Posterior cingulate gyrus (tissue), 11 donors: ENCODE measurements around the gene IL2RA.
"Not testable (repeated sequence)": the region's sequence is repeated elsewhere in the genome, so short reads cannot be mapped to it uniquely, and the experiment has no call there.

Experiments used
- DNase-seq, 10 donors: peaks; one replicate each; pipeline versions ENCODE4 v3.0.0 to v3.0.0-alpha.2; 2020 to 2021; ENCODE audit warnings: mixed read lengths in 3 of 10
- intact Hi-C: fragments of 100-400 bp; cut with DNase I; formaldehyde crosslinking; loops from one replicate; pipeline ENCODE4 v1.15.1; 2023

The IL2RA gene

DNA sequence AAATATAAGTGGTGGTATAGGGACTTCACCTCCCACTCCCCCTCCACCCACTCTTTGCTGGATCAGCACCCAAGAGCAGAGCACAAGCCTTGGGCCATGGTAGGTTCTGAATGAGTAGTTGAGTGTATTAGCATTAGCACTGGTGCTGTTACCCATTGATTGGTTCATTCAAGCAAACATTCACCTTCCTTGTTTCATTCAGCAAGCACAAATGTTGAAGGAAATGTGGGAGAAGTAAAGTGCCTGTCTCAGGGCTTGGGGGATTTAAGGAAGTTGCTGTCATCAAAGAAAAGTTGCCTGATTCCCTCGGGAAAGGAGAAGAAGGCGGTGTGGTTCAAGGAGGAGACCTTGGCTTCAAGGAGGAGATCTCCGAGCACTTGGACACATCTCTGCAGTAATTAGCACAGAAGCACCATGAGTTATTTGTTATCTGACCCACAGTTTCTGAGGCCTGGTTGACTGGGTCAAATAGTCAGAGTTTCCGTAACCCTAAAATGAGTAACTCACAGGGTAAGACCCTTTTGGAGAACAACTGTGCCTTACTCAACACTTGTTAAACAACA, 17.3 kb downstream of the IL2RA start:
- intact Hi-C loops = no loop called here
- DNase-seq = no peak

DNA sequence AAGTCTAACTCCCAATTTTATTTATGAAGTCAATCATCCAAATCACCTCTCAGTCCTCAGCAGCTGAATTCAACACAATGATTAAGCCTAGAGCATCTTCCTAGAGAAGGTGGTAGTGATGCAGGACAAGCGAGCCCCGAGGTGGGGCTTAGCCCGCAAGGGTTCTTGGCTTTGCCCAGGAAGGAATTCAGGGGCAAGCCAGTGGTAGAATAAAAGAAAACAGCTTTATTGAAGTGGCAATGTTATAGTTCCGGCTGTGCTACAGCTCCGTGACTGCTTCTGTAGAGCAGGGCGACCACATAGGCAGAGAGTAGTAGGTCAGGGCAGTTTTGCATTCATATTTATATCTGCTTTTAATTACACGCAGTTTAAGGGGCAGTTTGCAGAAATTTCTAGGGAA, 18.1 kb downstream of the IL2RA start:
- intact Hi-C loops = no loop called here
- no peak for DNase-seq

DNA sequence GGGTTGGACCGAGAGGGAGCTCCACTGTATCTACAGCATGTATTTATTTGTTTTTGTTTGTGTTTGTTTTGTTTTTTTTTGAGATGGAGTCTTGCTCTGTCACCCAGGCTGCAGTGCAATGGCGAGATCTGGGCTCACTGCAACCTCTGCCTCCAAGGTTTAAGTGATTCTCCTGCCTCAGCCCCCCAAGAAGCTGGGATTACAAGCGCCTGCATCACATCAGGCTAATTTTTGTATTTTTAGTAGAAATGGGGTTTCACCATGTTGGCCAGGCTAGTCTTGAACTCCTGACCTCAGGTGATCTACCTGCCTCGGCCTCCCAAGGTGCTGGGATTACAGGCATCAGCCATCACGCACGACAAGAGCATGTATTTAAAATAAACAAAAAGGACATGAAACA, 18.8 kb downstream of the IL2RA start:
- intact Hi-C loops, DNase-seq: not testable (repeated sequence)

DNA sequence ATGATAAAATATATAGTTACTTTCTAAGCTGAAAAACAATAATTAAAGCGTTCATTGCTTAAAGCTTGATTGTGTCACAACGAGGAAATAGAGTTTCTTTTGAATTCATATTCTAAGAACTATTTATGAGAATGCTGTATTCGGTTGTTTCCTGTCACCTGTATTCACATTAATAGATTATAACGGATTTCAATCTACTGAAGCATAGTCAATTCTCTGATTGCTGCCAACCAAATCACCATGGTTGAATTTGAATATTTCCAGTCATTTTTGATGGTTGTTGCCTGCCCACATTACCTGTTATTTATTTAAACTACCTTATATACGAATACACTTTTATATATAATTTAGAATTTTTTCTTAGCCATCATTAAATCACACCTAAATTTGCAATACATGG, 22.0 kb downstream of the IL2RA start:
- intact Hi-C loops = no loop called here
- DNase-seq = no peak

DNA sequence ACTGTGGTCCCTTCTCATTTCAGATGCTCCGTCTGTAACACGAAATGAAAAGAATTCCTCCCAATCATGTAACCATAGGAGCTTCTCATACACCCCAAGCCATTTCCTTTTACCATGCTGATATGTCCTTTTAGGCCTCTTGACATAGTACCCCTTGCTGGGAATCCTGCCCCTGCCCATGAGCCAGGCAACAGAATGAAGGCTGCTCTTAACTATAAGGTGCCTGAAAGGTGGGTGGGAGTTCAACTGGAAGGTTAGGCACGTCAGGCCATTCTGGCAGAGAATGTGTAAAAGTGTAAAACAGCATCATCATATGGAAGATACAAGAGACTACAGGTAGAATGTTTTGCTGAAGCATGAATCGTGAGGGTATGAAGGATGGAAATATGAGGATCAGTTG, 22.5 kb downstream of the IL2RA start:
- peak in 1 of 10 donors; percentile 21 for DNase-seq
- intact Hi-C loops = no loop called here

DNA sequence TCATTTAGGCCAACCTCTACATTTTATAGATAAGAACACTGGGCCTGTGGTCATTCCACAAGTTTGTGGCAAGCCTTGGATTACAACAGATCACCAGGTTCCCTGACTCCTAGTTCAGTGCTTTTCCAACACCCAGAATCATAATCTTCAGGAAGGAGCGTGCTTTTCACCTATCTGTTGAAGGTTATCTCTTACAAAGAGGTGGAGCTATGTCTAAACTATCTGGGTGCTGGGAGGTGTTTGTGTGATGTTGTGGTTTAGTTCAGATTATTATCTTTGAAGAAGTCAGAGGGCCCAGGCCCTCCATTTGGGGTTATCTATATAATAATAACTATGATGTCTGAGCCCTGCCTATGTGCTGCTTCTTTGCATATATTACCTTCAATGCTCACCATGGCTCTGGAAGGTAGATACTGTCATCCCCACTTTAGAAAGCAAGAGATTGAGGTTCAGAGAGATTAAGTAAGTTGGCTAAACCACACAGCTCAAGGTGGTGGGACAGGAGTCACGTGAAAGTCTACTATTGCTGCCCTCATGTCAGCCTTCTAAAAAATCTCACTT, 24.0 kb downstream of the IL2RA start:
- no peak for DNase-seq
- intact Hi-C loops = no loop called here

DNA sequence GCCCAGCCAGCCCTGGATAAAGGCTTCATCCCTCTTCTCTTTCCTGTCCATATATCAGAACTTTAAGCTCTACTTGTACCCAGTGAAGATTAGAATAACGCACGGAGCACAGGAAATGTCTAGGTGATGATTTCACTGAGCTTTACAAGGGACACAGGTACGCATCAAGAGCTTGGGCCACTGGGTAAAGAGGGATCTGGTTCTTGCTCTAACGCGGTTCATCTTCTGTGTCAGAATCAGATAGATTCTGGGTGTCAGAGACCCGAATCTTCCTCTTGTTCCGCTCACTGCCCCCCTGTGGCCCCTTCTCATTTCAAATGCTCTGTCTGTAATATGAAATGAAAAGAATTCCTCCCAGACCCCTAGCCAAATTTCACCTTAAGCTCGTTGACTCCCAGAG, 24.7 kb downstream of the IL2RA start:
- peak in 1 of 10 donors; percentile 26 for DNase-seq
- intact Hi-C loops = no loop called here

DNA sequence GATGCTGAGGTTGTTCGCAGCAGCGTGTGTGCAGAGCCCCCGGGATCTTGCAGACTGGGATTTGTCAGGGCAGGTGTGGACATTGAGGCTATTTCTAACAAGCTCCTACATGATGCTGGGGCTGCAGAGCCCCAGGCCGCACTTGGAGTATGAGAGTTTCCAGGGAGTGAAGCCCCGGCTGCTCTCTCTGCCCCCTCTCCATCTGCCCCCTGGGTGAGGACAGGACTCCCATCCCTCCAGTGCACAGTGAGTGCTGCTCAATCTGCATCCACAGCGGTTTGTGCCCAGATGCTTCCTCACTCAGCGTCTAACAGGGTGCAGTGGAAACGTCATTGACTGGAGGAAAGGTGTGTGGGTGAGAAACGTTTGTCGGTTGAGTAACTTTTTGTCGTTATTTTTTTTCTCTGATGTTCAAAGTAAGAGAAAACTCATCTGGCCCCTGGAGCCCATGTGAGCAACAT, 25.3 kb downstream of the IL2RA start:
- intact Hi-C loops = no loop called here
- DNase-seq = peak in 1 of 10 donors; percentile 35

DNA sequence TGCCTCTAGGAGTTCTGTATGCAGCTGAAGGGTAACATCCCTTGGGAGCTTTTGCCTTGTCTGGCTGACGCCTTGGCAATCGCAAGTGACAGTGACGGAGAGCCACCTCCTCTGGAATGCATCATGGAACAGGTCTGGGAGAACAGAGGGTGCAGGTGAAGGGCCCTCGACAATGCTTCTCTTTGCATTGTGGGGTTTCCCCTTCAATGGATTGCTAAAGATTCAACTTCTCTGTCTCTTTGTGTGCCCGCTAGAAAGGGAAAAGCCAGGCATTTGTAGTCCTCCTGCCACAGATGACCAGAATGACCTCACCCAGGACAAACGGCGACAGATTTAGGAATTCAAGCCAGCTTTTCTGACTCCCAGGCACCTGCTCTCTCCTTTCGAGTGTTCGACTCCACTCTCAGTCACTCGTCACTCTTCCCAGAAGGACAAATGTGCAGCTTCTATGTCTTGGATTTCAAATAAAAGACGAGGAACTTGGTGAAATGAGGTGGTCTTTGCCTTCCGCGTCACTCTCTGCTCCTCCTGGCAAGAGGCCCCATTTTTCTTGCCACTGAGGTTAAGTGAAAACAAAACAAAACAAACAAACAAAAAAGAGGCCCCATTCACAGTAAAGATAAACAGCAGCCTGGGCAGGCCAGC, 26.1 kb downstream of the IL2RA start:
- intact Hi-C loops = no loop called here
- peak in 1 of 10 donors; percentile 30 for DNase-seq

DNA sequence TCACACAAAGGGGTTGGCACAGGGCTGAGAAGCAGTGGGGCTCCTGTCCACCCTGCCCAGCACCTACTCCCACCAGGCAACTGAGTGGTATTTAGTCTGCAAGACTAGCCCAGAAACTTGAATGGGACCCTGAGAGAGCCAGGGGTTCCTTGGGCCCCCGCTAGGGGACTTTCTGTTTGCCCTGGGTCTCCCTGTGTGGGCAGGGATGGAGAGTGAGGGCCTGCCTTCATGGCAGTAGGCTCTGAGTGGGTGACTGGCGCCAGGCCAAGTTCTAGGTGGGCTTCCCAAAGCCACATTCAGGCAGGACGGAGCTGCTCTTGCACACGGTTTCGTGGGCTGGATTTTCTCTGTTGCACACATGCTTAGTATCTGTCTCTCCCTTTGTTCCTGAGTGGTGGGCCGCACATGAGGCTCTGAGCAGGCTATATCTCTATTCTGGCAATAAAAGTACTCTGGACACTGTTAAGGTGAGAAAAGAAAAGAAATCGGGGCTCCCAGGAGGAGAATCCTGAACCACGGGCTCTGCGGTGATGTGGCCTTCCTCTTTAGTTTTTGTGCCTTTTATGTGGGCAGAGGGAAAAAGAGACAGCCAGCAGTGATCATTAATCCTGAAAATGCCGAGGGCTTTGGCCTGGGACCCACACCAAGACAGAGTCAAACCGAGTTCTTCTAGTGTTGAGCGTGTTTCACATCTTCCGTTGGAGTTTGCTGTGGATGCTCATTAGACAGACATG, 26.9 kb downstream of the IL2RA start:
- intact Hi-C loops = no loop called here
- DNase-seq = no peak

DNA sequence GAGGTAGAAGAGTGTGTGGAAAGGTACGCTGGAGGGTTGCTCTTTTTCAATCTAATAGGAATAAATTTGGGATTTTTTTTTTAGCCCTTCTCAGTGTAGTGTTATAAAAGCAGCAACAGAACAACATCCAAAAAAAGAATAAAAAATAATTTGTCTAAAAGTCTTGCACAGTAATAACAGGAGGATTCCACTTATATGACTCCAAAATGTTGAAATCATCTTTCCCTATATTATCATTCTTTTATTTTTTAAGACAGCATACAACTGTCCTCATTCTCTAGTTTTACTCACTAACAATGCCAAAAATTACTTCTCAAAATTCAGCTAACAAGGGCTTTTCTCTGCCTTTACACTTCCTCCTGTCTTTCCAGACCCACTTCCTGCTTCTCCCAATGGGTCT, 27.8 kb downstream of the IL2RA start:
- DNase-seq = no peak
- intact Hi-C loops = no loop called here

DNA sequence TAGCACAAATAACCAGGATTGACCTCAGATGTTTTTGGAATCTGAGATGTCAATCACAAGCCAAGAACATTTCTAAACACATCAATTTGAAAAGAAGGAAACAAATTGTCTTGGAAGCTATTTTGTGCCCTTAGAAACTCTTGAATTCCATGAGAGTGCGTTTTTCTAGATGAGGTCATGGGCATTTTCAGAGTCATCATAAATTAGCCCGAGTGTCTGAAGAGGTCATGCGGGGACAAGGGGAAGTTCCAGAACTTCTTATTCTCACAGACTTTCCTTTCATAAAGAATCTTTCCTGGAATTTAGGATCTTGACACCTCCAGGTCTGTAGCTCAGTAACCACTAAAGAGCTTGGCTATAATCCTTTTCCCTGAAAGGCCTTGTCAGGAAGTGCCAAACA, 28.2 kb downstream of the IL2RA start:
- intact Hi-C loops = no loop called here
- DNase-seq = no peak

DNA sequence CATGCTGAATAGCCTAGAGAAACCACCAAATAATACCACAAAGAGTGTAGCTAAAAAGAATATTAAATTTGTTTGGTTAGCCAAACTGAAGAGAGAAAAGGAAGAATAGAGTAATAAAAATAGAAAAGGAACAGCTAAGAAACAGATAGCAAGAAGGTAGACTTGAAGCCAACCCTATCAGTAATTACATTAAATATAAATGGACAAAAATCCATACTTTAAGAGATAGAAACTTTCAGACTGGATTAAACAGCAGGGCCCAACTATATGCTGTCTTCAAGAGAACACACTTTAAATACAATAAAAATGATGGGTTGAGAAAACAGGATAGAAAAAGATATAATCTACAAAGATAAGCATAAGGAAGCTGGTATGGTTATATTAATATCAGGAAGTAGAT, 31.2 kb downstream of the IL2RA start:
- DNase-seq = no peak
- intact Hi-C loops = no loop called here

DNA sequence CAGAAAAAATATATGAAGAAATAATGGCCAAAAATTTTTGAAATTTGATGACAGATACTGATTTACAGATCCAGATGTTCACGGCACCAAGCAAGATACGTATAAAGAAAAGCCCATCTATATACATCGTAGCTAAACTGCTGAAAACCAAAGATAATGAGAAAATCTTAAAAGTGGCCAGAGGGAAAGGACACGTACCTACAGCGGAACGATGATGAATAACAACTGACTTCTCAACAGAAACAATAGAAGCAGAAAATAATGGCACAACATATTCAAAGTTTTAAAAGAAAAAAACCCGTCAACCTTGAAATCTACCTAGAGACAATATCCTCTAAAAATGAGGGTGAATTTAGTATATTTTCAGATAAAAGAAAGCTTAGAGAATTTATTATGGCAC, 31.9 kb downstream of the IL2RA start:
- intact Hi-C loops = no loop called here

DNA sequence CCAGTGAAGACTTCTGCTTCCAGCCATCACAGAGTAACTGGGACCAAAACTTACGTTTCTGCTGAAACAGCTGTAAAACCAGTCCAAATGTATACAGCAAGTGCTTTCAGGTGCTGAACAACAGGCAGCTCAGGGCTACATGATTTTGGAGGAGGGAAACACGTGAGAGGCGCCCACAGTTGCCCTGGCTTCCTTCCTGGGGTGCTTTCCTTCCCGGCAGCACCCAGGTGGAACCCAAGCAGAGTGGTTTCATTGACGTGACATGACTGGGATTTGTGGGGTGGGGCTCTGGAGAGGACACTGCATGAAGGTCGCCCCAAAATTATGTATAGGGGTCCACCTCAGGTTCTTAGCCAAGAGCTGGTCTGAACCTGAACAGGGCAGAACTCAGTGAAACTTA, 34.2 kb downstream of the IL2RA start:
- no peak for DNase-seq
- intact Hi-C loops = no loop called here

More for the DNA sequence above, 31.9 kb downstream of the IL2RA start:
- DNase-seq = no peak

DNA sequence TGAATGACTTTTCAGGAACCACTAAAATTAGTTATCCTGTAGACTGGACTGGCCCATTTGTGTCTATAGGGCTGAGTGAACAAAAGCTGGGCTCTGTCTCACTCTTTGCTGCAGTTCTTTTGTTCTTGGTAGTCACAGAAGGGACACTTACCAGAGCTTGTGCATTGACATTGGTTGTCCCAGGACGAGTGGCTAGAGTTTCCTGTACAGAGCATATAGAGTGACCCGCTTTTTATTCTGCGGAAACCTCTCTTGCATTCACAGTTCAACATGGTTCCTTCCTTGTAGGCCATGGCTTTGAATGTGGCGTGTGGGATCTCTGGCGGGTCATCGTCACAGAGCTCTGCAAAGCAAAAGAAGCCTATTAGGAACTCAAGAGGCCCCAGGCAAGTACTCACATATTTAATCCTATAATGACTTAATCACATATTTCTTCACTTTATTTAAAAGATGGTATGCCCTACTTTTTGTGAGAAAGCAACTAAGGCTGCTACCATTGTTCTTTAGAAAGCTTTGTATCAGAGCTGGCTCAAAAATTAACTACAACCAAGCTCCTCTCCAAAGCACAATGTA, 36.4 kb downstream of the IL2RA start:
- DNase-seq = no peak
- intact Hi-C loops = loop anchor here (2.0 kb wide), 1 partner anchor 25 kb away; no protein-coding TSS in a partner anchor

DNA sequence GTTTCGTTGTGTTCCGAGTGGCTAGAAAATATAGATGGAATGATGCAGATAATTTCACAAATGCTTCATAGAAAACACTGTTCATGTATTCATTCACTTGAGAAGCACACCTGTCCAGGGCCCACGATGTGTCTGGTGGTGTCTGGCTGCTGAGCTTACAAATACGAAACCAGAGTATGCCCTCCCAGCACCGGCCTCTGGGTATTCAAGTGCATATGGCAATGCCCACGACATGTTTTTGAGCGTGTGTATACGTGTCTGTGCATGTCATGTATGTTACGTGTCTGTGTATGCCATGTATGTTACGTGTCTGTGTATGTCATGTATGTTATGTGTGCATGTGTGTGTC, 37.9 kb downstream of the IL2RA start:
- intact Hi-C loops = loop anchor here (2.0 kb wide), 1 partner anchor 24 kb away; no protein-coding TSS in a partner anchor
- no peak for DNase-seq

DNA sequence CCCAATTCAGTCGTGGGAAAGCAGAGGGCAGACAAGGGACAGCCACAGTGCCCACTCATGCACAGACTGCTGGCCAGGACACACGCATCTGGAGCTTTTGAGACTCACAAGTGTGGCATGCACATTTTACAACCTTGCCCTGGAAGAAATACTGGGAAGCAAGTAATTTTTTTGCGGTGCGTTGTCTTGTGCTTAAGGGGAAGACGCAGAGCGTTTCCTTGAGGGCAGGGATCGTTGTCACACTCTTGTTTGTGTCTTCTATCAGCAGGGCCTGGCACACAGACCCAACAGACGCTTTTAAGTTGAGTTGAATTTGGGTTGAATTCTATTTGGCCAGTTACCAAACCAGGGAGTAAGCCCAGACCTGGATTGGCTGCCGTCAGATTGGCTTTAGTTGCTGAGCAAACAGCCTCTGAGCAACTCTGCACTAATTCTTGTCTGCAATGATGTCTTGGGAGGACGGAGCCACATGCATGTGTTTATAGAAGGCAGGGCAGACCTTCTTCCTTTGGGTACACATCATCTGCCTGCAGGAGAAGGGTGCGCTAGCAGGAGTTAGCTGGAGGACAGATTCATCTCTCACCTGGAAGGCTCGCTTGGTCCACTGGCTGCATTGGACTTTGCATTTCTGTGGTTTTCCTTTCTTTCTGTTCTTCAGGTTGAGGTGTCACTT, 38.4 kb downstream of the IL2RA start:
- intact Hi-C loops = loop anchor here (2.0 kb wide), 1 partner anchor 23 kb away; no protein-coding TSS in a partner anchor
- no peak for DNase-seq

DNA sequence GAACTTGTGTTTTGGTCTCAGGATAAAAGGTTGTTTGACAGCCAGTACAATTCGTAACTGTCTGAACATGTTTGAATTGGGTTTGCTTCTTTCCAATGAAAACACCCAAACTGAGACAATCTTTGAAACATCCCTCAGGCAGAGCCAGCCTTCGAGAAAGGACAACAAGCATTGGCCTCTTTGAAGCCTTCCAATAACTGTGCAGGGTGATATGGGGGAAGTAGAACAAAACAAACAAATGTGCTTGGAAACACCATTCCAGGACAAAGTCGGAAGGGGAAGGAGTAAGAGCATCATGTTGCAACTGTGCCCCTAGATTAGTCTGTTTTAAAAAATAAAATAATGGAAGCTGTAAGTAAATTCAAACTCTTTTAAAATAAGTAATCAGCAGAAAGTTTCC, 39.5 kb downstream of the IL2RA start:
- intact Hi-C loops = no loop called here
- DNase-seq = no peak

DNA sequence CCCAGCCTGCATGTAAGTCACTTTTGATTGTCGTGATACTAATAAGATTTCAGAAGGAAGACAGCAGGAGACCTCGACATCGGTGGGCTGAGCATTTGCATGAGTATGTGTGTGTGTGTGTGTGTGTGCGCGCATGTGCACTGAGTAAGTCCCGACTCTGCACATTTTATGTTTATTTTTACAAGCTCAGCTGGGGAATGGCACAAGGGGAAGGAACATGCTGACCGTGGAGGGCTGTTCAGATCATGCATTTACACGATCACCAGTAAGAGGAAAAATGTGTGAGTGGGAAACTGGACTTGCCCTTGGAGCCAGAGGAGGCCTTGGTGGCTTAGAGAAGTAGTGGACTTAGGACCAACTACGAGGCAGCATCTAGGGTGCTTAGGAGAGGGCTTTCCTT, 41.3 kb downstream of the IL2RA start:
- intact Hi-C loops = no loop called here

DNA sequence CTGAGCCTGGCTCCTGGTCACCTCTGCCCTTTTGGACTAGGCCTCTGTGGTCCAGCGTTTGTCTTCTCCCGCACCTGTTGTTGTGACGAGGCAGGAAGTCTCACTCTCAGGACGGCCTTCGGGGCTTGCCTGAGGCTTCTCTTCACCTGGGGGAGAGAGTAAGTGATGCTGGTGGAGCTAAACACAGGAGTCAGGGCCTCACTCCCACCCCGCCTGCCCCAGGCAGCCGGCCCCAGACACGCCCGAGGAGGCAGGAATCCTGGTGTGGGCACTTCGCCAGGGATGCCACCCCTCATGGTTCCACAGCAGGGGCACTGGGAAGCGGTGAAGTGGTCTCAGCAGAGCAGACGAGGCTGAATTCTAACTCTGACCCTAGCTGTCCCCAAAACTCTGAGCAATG, 42.4 kb downstream of the IL2RA start:
- peak in 1 of 10 donors; percentile 64 for DNase-seq
- intact Hi-C loops = no loop called here

More for the DNA sequence above, 41.3 kb downstream of the IL2RA start:
- DNase-seq = peak in 1 of 10 donors; percentile 49
